GM12878 (cell line): Measurements from ENCODE around the gene SORCS1. TPM values are rescaled to one million over a fixed set of nuclear protein-coding genes. Genes with fewer than 3 reads are reported as not detected.

Experiments used
- ATAC-seq: fragments of 200-7000 bp; cut with Tn5 transposase; 3 replicates; pipeline ENCODE4 v1.9.1; 2020; ENCODE audit warnings: mild to moderate bottlenecking, moderate library complexity
- BruUV-seq: library from RNA; stranded (reverse); fragments of 400-500 nt; replicated peaks from 2 replicates; lab custom pipeline; 2021; lab: Mats Ljungman, UMichigan
- CTCF ChIA-PET: fragments of 300-600 bp; sonication (Branson Sonifier 250); formaldehyde crosslinking; extraction: SDS; loops from one replicate; lab custom pipeline; 2021; ENCODE audit warnings: inconsistent platforms; lab: Yijun Ruan, JAX
- POLR2A ChIA-PET: fragments of 350-600 bp; formaldehyde crosslinking; extraction: SDS; loops from one replicate; lab custom pipeline; 2021; ENCODE audit warnings: inconsistent platforms; lab: Charles Lee
- RAD21 ChIA-PET: fragments of 300-600 bp; sonication (Branson Sonifier 250); formaldehyde crosslinking; loops from one replicate; lab custom pipeline; 2023; ENCODE audit warnings: antibody characterized with exemption; ENCODE audit not compliant: unreplicated experiment; lab: Charles Lee
- SMC1A ChIA-PET: fragments of 300-600 bp; sonication (Branson Sonifier 250); formaldehyde crosslinking; loops from one replicate; lab custom pipeline; 2023; ENCODE audit not compliant: unreplicated experiment, uncharacterized antibody; lab: Charles Lee
- DNase-seq: peaks from one replicate; pipeline ENCODE4 v3.0.0-alpha.2; 2011; ENCODE audit warnings: low read depth, low spot score
- FAIRE-seq: peaks from 3 replicates; lab custom pipeline; 2011; peaks lifted over from hg19 to GRCh38; lab: Jason Lieb, UNC
- H2AFZ ChIP-seq: 2 replicates; pipeline ENCODE4 v1.6.0; 2011; ENCODE audit warnings: low read depth, low read length, control low read depth; ENCODE audit not compliant: control insufficient read depth
- H3K27ac ChIP-seq: 2 replicates; pipeline ENCODE4 v1.5.1; 2011; ENCODE audit warnings: control low read depth; ENCODE audit not compliant: control insufficient read depth, insufficient read depth
- H3K27me3 ChIP-seq, 2 experiments: replicated peaks in 1 of 2; 2 replicates each; pipeline versions ENCODE4 v1.6.0 to v1.6.1; 2011; ENCODE audit warnings: low read length in 1 of 2; ENCODE audit not compliant: control insufficient read depth in 2 of 2, insufficient read depth in 2 of 2
- H3K36me3 ChIP-seq, 2 experiments: 2 replicates each; pipeline ENCODE4 v1.5.1; 2011; ENCODE audit warnings: low read length in 1 of 2; ENCODE audit not compliant: control insufficient read depth in 2 of 2, insufficient read depth in 2 of 2
- H3K4me1 ChIP-seq: 2 replicates; pipeline ENCODE4 v1.6.1; 2011; ENCODE audit warnings: mild to moderate bottlenecking, low read length, moderate library complexity, mixed read lengths; ENCODE audit not compliant: control insufficient read depth, insufficient read depth
- H3K4me2 ChIP-seq: 2 replicates; pipeline ENCODE4 v1.6.0; 2011; ENCODE audit warnings: control low read depth; ENCODE audit not compliant: control insufficient read depth, insufficient read depth
- H3K4me3 ChIP-seq: fragments of 200-600 bp; sonication (generic); 2 replicates; pipeline ENCODE4 v1.5.1; 2016
- H3K79me2 ChIP-seq: 2 replicates; pipeline ENCODE4 v1.6.0; 2011; ENCODE audit warnings: low read length; ENCODE audit not compliant: control insufficient read depth, insufficient read depth
- H3K9ac ChIP-seq: 2 replicates; pipeline ENCODE4 v1.8.0; 2011; ENCODE audit warnings: low read length, control low read depth, mixed read lengths; ENCODE audit not compliant: control insufficient read depth, insufficient read depth
- H3K9me3 ChIP-seq: replicated peaks from 3 replicates; pipeline ENCODE4 v1.5.1; 2011; ENCODE audit warnings: mild to moderate bottlenecking, low read length; ENCODE audit not compliant: control insufficient read depth, insufficient read depth
- H4K20me1 ChIP-seq: 2 replicates; pipeline ENCODE4 v1.6.0; 2011; ENCODE audit not compliant: control insufficient read depth, insufficient read depth
- BACH1 ChIP-seq: fragments of 450-650 bp; IDR thresholded peaks from 2 replicates; pipeline ENCODE4 v1.6.1; 2017; ENCODE audit warnings: mild to moderate bottlenecking, borderline replicate concordance
- BRCA1 ChIP-seq: IDR thresholded peaks from 2 replicates; pipeline ENCODE4 v1.6.1; 2011; ENCODE audit warnings: low read depth, low read length, improper control_type of control experiment
- CBX5 ChIP-seq: sonication (generic); IDR thresholded peaks from 2 replicates; pipeline ENCODE4 v1.6.1; 2016; ENCODE audit warnings: low read depth, moderate library complexity, mild to moderate bottlenecking, inconsistent platforms
- ETV6 ChIP-seq, 2 experiments: fragments of 450-650 bp in 1 of 2; IDR thresholded peaks in 1 of 2; conservative IDR thresholded peaks in 1 of 2; 2 replicates each; pipeline ENCODE4 v1.6.1; 2014; ENCODE audit warnings: antibody characterized with exemption in 1 of 2, borderline replicate concordance in 1 of 2, low read depth in 1 of 2, mild to moderate bottlenecking in 1 of 2, moderate library complexity in 1 of 2
- HSF1 ChIP-seq: fragments of 150-350 bp; IDR thresholded peaks from 2 replicates; pipeline ENCODE4 v1.6.1; 2014; ENCODE audit warnings: mild to moderate bottlenecking, low read depth, low read length
- IRF3 ChIP-seq: fragments of 450-650 bp; IDR thresholded peaks from 2 replicates; pipeline ENCODE4 v1.6.1; 2014; ENCODE audit warnings: mild to moderate bottlenecking
- KLF5 ChIP-seq: fragments of 450-650 bp; IDR thresholded peaks from 2 replicates; pipeline ENCODE4 v1.6.1; 2014; ENCODE audit warnings: mild to moderate bottlenecking; ENCODE audit not compliant: partially characterized antibody
- NRF1 ChIP-seq: conservative IDR thresholded peaks from 2 replicates; pipeline ENCODE4 v1.6.1; 2011; ENCODE audit warnings: mild to moderate bottlenecking, low read depth, low read length, improper control_type of control experiment
- RFX5 ChIP-seq: IDR thresholded peaks from 2 replicates; pipeline ENCODE4 v1.6.1; 2011; ENCODE audit warnings: low read depth, low read length, improper control_type of control experiment
- SPI1 ChIP-seq: IDR thresholded peaks from 2 replicates; pipeline ENCODE4 v1.6.1; 2011; ENCODE audit warnings: low read depth, mild to moderate bottlenecking, low read length, moderate library complexity, borderline replicate concordance; ENCODE audit not compliant: insufficient read depth
- SREBF1 ChIP-seq: IDR thresholded peaks from 2 replicates; pipeline ENCODE4 v1.6.1; 2012; ENCODE audit warnings: mild to moderate bottlenecking, low read length
- STAT3 ChIP-seq: IDR thresholded peaks from 2 replicates; pipeline ENCODE4 v1.6.1; 2011; ENCODE audit warnings: low read depth, low read length, improper control_type of control experiment
- SUPT20H ChIP-seq: IDR thresholded peaks from 2 replicates; pipeline ENCODE4 v1.6.1; 2011; ENCODE audit warnings: low read depth, mild to moderate bottlenecking, low read length, moderate library complexity, borderline replicate concordance; ENCODE audit not compliant: control insufficient read depth
- ZBTB4 ChIP-seq: fragments of 450-650 bp; formaldehyde crosslinking; IDR thresholded peaks from 2 replicates; pipeline ENCODE4 v1.4.0; 2022; ENCODE audit warnings: mild to moderate bottlenecking, moderate library complexity
- ZNF24 ChIP-seq: fragments of 450-650 bp; IDR thresholded peaks from 2 replicates; pipeline ENCODE4 v1.6.1; 2017; ENCODE audit warnings: antibody characterized with exemption, mild to moderate bottlenecking
- WGBS: methylation state at CpG from one replicate; pipeline ENCODE4 v1.1.6; 2016; ENCODE audit warnings: low lambda C conversion rate; ENCODE audit not compliant: insufficient replicate concordance, insufficient coverage; ENCODE audit errors: missing lambda C conversion rate; 5-methylcytosine and 5-hydroxymethylcytosine counted together
- in situ Hi-C: fragments of 300-500 bp; cut with MboI; formaldehyde crosslinking; loops from 9 replicates; pipeline ENCODE4 v1.14.3; 2018; ENCODE audit warnings: mixed read lengths
- intact Hi-C: fragments of 100-400 bp; cut with micrococcal nuclease; formaldehyde crosslinking; loops from one replicate; pipeline ENCODE4 v1.14.2; 2022; ENCODE audit not compliant: unreplicated experiment
- polyA plus RNA-seq, 11 experiments: library from polyadenylated mRNA; depleted of rRNA in 4 of 11; unstranded in 6 of 11; stranded (reverse) in 5 of 11; fragments of >200 nt; fragmentation: Nextera tagmentation in 4 of 11; fragmentation: Illumina TruSeq in 1 of 11; extraction: Ambion mirVana in 4 of 11; extraction: Trizol in 1 of 11; gene quantifications; 1 replicate in 1 of 11; 2 replicates in 10 of 11; pipeline versions ENCODE4 v1.2.1 to v1.2.3, GENCODE V29; 2011 to 2016; ENCODE audit warnings: inconsistent platforms in 2 of 11, missing spikeins in 2 of 11, low read depth in 1 of 11
- total RNA-seq, 4 experiments: library from RNA; depleted of rRNA in 3 of 4; stranded (reverse); fragments of >200 nt in 3 of 4; fragmentation: Illumina TruSeq in 1 of 4; extraction: Trizol in 1 of 4; gene quantifications; 2 replicates each; pipeline versions ENCODE4 v1.2.1 to v1.2.3, GENCODE V29; 2013 to 2021
- TF ChIP-seq, protein P1 (sequence below): IDR thresholded peaks from 2 replicates; pipeline ENCODE4 v1.6.1; 2011; ENCODE audit warnings: mild to moderate bottlenecking, low read depth, low read length, moderate library complexity; ENCODE audit not compliant: insufficient replicate concordance

SORCS1 gene
- total and polyA plus RNA-seq, 10 of the 15 experiments (the other 5 are each of a cell fraction or from before 2014, with no cell fraction given): 0.02 to 9.6 (median 0.06) TPM; not detected in 3

DNA sequence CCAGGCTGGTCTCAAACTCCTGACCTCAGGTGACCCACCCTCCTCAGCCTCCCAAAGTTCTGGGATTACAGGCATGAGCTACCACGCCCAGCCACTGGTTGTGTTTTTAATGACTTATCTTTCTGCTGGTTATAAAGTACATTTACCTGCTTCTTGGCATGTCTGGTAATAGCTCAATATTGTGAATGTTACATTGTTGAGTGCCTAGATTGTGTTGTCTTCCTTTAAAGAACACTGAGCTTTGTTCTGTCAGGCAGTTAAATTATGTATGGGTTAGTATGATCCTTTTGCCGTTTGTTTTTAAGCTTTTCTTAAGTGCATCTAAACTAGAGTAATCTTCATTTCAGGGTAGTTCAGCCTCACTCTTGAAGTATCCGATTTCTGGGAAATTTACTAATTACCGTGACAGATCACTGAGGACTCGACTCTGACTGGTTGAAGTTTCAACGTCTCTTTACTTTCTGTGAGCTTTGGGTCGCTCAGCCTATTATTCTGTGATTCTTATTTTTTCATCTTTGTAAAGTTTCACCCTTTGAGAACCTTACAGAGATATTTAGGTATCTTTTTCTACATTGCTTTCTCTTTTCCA lies 617.4 kb downstream of the SORCS1 start (continued):
- no peak for TF ChIP-seq ZBTB4 (CRISPR knock-in tag)
- TF ChIP-seq HSF1: no peak
- TF ChIP-seq STAT3: no peak
- no peak for TF ChIP-seq ETV6 (conservative IDR thresholded peaks at IDR 0.05 in 1 of 2, IDR thresholded peaks at IDR 0.05 in 1 of 2; ENCODE audit: borderline replicate concordance in 1 of 2, low read depth in 1 of 2)
- no peak for TF ChIP-seq SPI1

DNA sequence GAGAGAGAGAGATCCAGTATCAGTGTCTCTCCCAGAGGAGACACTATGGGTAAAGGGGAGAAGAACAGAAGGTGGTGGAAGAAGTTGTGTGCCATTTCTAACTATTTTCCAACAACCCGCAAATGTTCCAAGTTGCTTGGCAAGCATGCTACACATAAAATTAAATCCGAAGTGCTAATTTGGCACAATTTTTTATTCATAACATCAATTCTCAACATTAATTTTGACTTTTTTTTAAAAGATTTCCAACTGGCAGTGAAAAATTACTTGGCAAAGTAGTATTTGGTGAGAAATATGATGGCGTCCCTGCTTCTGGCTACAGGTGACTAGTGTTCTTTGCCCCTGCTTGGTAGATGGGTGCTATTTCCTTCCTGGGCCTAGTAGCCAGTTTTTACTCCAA lies 622.0 kb downstream of the SORCS1 start:
- no peaks in the 10 kb centered on the region for H3K9me3 ChIP-seq
- no peak overlapping the region for H3K9ac ChIP-seq
- BruUV-seq: no TSS peak
- H2AFZ ChIP-seq: no peak overlapping the region
- ChIA-PET SMC1A (no interaction called here), CTCF (interaction anchor here (0.7 kb wide), 1 partner anchor 17 kb away, joined by 3 read pairs; no protein-coding TSS in a partner anchor), POLR2A (no interaction called here), RAD21 (no interaction called here)
- no peaks in the 10 kb centered on the region for H3K27me3 ChIP-seq
- no peaks in the 10 kb centered on the region for H3K4me1 ChIP-seq
- no peak overlapping the region for H3K4me2 ChIP-seq
- H3K4me3 ChIP-seq: no peak overlapping the region
- intact Hi-C loops: no loop called here
- H4K20me1 ChIP-seq: no peaks in the 10 kb centered on the region
- WGBS: 34% methylated on average over 3 of the region's 3 CpGs
- in situ Hi-C loops: no loop called here
- FAIRE-seq (no peak), DNase-seq (no peak), ATAC-seq (no peak)
- no peak overlapping the region for H3K27ac ChIP-seq
- H3K79me2 ChIP-seq: no peaks in the 10 kb centered on the region
- no peaks in the 10 kb centered on the region for H3K36me3 ChIP-seq
- no peak for TF ChIP-seq NRF1
- no peak for TF ChIP-seq RFX5
- TF ChIP-seq KLF5: no peak
- no peak for TF ChIP-seq IRF3
- TF ChIP-seq BACH1: no peak
- no peak for TF ChIP-seq ZNF24
- TF ChIP-seq SREBF1: no peak
- no peak for TF ChIP-seq CBX5
- TF ChIP-seq, protein P1, sequence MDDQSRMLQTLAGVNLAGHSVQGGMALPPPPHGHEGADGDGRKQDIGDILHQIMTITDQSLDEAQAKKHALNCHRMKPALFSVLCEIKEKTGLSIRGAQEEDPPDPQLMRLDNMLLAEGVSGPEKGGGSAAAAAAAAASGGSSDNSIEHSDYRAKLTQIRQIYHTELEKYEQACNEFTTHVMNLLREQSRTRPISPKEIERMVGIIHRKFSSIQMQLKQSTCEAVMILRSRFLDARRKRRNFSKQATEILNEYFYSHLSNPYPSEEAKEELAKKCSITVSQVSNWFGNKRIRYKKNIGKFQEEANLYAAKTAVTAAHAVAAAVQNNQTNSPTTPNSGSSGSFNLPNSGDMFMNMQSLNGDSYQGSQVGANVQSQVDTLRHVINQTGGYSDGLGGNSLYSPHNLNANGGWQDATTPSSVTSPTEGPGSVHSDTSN: no peak
- TF ChIP-seq SUPT20H: no peak
- TF ChIP-seq BRCA1: no peak
